GM23248 (cell line): ENCODE measurements around the gene ACO2. TPM values are rescaled to one million over a fixed set of nuclear protein-coding genes. Genes with fewer than 3 reads are reported as not detected.
A peak's percentile ranks its signal among the peaks of the same experiment; 100 is the strongest.
"Not testable (repeated sequence)": the region's sequence is repeated elsewhere in the genome, so short reads cannot be mapped to it uniquely, and the experiment has no call there.

Source experiments
- DNase-seq: peaks from one replicate; pipeline ENCODE4 v3.0.0-alpha.2; 2015
- H2AFZ ChIP-seq: fragments of 200-600 bp; sonication (generic); 2 replicates; pipeline ENCODE4 v1.6.1; 2016; ENCODE audit warnings: antibody characterized with exemption
- H3F3A ChIP-seq: fragments of 200-600 bp; sonication (generic); 2 replicates; pipeline ENCODE4 v1.6.1; 2016; ENCODE audit warnings: mild to moderate bottlenecking, antibody characterized with exemption, mixed run types; ENCODE audit not compliant: insufficient read depth
- H3K27ac ChIP-seq: fragments of 200-600 bp; sonication (generic); 2 replicates; pipeline ENCODE4 v1.5.1; 2016; ENCODE audit warnings: mild to moderate bottlenecking
- H3K27me3 ChIP-seq: fragments of 200-600 bp; sonication (generic); replicated peaks from 2 replicates; pipeline ENCODE4 v1.6.1; 2016; ENCODE audit warnings: mild to moderate bottlenecking; ENCODE audit not compliant: insufficient read depth
- H3K36me3 ChIP-seq: fragments of 200-600 bp; sonication (generic); 2 replicates; pipeline ENCODE4 v1.6.1; 2016; ENCODE audit warnings: low read depth, mild to moderate bottlenecking
- H3K4me1 ChIP-seq: fragments of 200-600 bp; sonication (generic); 2 replicates; pipeline ENCODE4 v1.6.1; 2016; ENCODE audit warnings: mild to moderate bottlenecking; ENCODE audit not compliant: insufficient read depth
- H3K4me2 ChIP-seq: fragments of 200-600 bp; sonication (generic); one replicate; pipeline ENCODE4 v1.6.1; 2016; ENCODE audit warnings: mild to moderate bottlenecking; ENCODE audit not compliant: unreplicated experiment
- H3K4me3 ChIP-seq: fragments of 200-600 bp; sonication (generic); 2 replicates; pipeline ENCODE4 v1.5.1; 2016; ENCODE audit warnings: mild to moderate bottlenecking
- H3K79me2 ChIP-seq: fragments of 200-600 bp; sonication (generic); 2 replicates; pipeline ENCODE4 v1.6.1; 2016; ENCODE audit warnings: mild to moderate bottlenecking; ENCODE audit not compliant: insufficient read depth
- H3K9ac ChIP-seq: fragments of 200-600 bp; sonication (generic); 2 replicates; pipeline ENCODE4 v1.6.1; 2016; ENCODE audit warnings: mild to moderate bottlenecking
- H3K9me2 ChIP-seq: fragments of 200-600 bp; sonication (generic); 2 replicates; pipeline ENCODE4 v1.6.1; 2016; ENCODE audit warnings: mixed run types, mild to moderate bottlenecking, moderate library complexity; ENCODE audit not compliant: insufficient read depth
- H3K9me3 ChIP-seq: fragments of 200-600 bp; sonication (generic); one replicate; pipeline ENCODE4 v1.6.1; 2017; ENCODE audit warnings: low read depth
- H4K20me1 ChIP-seq: fragments of 200-600 bp; sonication (generic); 2 replicates; pipeline ENCODE4 v1.6.0; 2016; ENCODE audit not compliant: insufficient read depth
- EZH2 ChIP-seq: fragments of 200-600 bp; sonication (generic); IDR thresholded peaks from 2 replicates; pipeline ENCODE4 v1.6.1; 2018; ENCODE audit warnings: antibody characterized with exemption, mild to moderate bottlenecking; ENCODE audit not compliant: insufficient read depth, poor library complexity, severe bottlenecking
- EZH2phosphoT487 ChIP-seq: fragments of 200-600 bp; sonication (generic); IDR thresholded peaks from 2 replicates; pipeline ENCODE4 v1.6.1; 2018; ENCODE audit warnings: antibody characterized with exemption, moderate library complexity, mild to moderate bottlenecking, low read depth; ENCODE audit not compliant: insufficient read depth
- WGBS, 2 experiments: methylation state at CpG; one replicate each; pipeline ENCODE4 v1.1.6; 2015 to 2017; ENCODE audit warnings: low lambda C conversion rate in 2 of 2, low coverage in 1 of 2; ENCODE audit errors: missing lambda C conversion rate in 2 of 2; 5-methylcytosine and 5-hydroxymethylcytosine counted together
- in situ Hi-C: fragments of 300-500 bp; cut with MboI; formaldehyde crosslinking; loops from 2 replicates; pipeline ENCODE4 v1.15.0; 2020
- polyA plus RNA-seq: library from polyadenylated mRNA; unstranded; fragments of >200 nt; fragmentation: Nextera tagmentation; extraction: Ambion mirVana; gene quantifications from 2 replicates; pipeline ENCODE4 v1.2.1, GENCODE V29; 2016
- total RNA-seq: library from RNA; depleted of rRNA; stranded (reverse); fragments of >200 nt; shearing (Covaris generic); gene quantifications from 2 replicates; pipeline ENCODE4 v1.2.3, GENCODE V29; 2014

ACO2 gene
- total and polyA plus RNA-seq, 2 experiments from 2014 or later, result 41.5 to 68.7 TPM

- Histone ChIP-seq H3K36me3 (peaks cover 17% of the 10 kb centered on the region), H3K9me2 (no peaks in the 10 kb centered on the region), H3K4me2 (no peak overlapping the region), H3F3A (peaks cover 56% of the 10 kb centered on the region), H3K9me3 (no peaks in the 10 kb centered on the region), H2AFZ (no peak overlapping the region), H3K4me3 (no peak overlapping the region), H3K4me1 (peaks cover 3% of the 10 kb centered on the region; the same call in 1 of the 2 replicates), H3K9ac (no peak overlapping the region), H3K27me3 (no peaks in the 10 kb centered on the region), H4K20me1 (no peaks in the 10 kb centered on the region; the same call in 1 of the 2 replicates), H3K27ac (no peak overlapping the region), H3K79me2 (peaks cover 43% of the 10 kb centered on the region)
- no peak for DNase-seq
- in situ Hi-C loops, result no loop called here
- TF ChIP-seq EZH2 (no peak), EZH2phosphoT487 (no peak)
- 86 to 93% methylated on average over 6 of the region's 6 CpGs for WGBS, 2 experiments
Observed at GRCh38 chr22:41431656-41432055, 37.3 kb upstream of the ACO2 start.

- in situ Hi-C loops, H3K4me3 ChIP-seq, H3K9me2 ChIP-seq, H3K27ac ChIP-seq, H3K9ac ChIP-seq, H3K9me3 ChIP-seq, H4K20me1 ChIP-seq, H3K4me1 ChIP-seq, H2AFZ ChIP-seq, H3K27me3 ChIP-seq, H3K4me2 ChIP-seq: not testable (repeated sequence)
- peaks cover 61% of the 10 kb centered on the region for H3F3A ChIP-seq
- DNase-seq, result peak; percentile 9
- H3K79me2 ChIP-seq, result peaks cover 61% of the 10 kb centered on the region
- WGBS, 2 experiments, result 92 to 100% methylated on average over 1 of the region's 1 CpG
- peaks cover 17% of the 10 kb centered on the region for H3K36me3 ChIP-seq
Observed at GRCh38 chr22:41433480-41433879, 35.4 kb upstream of the ACO2 start.

- H3K4me3 ChIP-seq, H3K27me3 ChIP-seq, H3K4me1 ChIP-seq, DNase-seq, H3K9ac ChIP-seq, H3K9me2 ChIP-seq, H2AFZ ChIP-seq, H3K9me3 ChIP-seq, H4K20me1 ChIP-seq, H3K27ac ChIP-seq, in situ Hi-C loops, H3K4me2 ChIP-seq: not testable (repeated sequence)
- 74 to 79% methylated on average over 5 of the region's 5 CpGs for WGBS, 2 experiments
- H3F3A ChIP-seq, result peaks cover 61% of the 10 kb centered on the region
- H3K36me3 ChIP-seq, result peaks cover 17% of the 10 kb centered on the region
- H3K79me2 ChIP-seq, result peaks cover 71% of the 10 kb centered on the region
Observed at GRCh38 chr22:41434361-41435003, 34.4 kb upstream of the ACO2 start.

- no peaks in the 10 kb centered on the region for H3K9me3 ChIP-seq
- in situ Hi-C loops, result no loop called here
- H2AFZ ChIP-seq, result no peak overlapping the region
- H4K20me1 ChIP-seq, result peaks cover 3% of the 10 kb centered on the region; the same call in 1 of the 2 replicates
- no peak overlapping the region for H3K4me3 ChIP-seq
- no peak overlapping the region for H3K27ac ChIP-seq
- H3K9ac ChIP-seq, result no peak overlapping the region
- no peak for DNase-seq
- peaks cover 17% of the 10 kb centered on the region for H3K36me3 ChIP-seq
- H3K4me1 ChIP-seq, result peaks cover 3% of the 10 kb centered on the region; the same call in 1 of the 2 replicates
- peaks cover 82% of the 10 kb centered on the region for H3K79me2 ChIP-seq
- no peaks in the 10 kb centered on the region for H3K27me3 ChIP-seq
- no peaks in the 10 kb centered on the region for H3K9me2 ChIP-seq
- 69 to 78% methylated on average over 4 of the region's 4 CpGs for WGBS, 2 experiments
- H3F3A ChIP-seq, result peaks cover 53% of the 10 kb centered on the region
- TF ChIP-seq EZH2phosphoT487 (no peak), EZH2 (no peak)
- H3K4me2 ChIP-seq, result no peak overlapping the region
Observed at GRCh38 chr22:41435560-41435959, 33.4 kb upstream of the ACO2 start.
